ENCODE results near the gene RTN4R. TPM values are rescaled to one million over a fixed set of nuclear protein-coding genes. Genes with fewer than 3 reads are reported as not detected.

The RTN4R gene
- total RNA-seq, 2 donors from 2014 or later: 4.0 to 6.5 TPM

DNA sequence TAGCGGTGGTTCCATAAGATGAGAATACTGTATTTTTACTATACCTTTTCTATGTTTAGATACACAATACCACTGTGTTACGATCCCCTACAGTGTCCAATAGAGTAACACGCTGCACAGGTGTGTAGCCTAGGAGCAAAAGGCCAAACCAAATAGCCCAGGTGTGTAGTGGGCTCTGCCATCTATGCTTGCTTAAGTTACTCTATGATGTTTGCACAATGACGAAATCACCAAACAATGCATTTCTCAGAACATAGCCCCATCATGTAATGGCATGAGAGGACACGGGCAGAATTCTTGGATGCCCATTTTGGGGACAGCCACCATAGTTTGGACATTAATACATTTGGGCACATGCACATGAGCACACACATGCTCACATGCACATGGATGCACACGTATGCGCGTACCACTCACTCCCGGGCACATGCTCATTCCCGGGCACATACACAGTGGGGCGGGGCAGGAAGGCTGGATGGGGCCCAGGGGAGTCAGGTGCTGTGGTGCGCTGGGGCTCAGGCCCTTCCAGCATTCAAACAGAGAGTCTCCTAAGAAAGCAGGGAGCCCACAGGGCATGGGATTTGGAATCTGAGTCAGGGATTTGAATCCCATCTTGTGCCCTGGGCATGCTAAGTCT is 51.1 kb downstream of the RTN4R start:
- peak; percentile 39 for ATAC-seq
- intact Hi-C loops (cut with DNase I, micrococcal nuclease): no loop called here
- DNase-seq: no peak

DNA sequence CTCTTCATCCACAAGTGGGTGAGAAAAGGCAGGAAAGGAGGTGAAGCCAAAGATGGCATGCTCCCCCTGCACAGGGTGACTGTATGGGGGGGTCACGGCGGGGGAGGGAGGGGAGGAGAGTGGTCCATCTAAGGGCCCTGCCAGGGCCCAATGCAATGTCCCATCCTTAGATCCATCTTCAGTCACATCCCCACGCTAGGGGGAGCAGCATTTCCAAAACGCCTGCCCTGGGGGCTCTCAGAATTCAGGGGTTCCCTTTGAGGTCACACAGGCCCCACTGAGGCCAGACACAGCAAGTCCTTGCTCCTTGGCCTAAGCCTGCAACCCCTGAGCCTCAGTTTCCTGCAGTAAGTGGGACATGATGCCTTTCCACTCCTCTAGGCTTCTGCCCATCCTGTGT is 52.4 kb downstream of the RTN4R start:
- no peak for DNase-seq
- intact Hi-C loops (cut with DNase I, micrococcal nuclease): no loop called here
- no peak for ATAC-seq

DNA sequence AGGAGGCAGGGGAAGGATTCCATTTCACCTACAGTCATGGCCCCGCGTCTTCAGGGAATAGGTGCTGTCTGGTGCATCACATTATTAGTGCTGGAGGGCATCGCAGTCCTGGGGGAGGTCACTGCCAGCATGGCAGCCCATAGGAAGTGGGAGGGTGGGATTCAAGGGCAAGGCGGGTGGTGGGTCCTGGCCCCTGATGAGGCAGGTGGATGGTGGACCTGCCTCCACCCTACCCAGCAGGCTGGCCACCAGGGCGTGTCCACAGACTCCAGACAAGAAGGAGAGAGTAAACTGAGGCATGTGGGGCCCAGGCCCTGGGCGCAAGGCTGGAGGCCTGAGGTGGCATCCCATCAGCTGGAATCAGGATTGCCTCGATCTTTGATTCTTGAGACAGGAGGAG is 53.3 kb downstream of the RTN4R start:
- DNase-seq (no peak), ATAC-seq (no peak)
- intact Hi-C loops (cut with DNase I, micrococcal nuclease): no loop called here

DNA sequence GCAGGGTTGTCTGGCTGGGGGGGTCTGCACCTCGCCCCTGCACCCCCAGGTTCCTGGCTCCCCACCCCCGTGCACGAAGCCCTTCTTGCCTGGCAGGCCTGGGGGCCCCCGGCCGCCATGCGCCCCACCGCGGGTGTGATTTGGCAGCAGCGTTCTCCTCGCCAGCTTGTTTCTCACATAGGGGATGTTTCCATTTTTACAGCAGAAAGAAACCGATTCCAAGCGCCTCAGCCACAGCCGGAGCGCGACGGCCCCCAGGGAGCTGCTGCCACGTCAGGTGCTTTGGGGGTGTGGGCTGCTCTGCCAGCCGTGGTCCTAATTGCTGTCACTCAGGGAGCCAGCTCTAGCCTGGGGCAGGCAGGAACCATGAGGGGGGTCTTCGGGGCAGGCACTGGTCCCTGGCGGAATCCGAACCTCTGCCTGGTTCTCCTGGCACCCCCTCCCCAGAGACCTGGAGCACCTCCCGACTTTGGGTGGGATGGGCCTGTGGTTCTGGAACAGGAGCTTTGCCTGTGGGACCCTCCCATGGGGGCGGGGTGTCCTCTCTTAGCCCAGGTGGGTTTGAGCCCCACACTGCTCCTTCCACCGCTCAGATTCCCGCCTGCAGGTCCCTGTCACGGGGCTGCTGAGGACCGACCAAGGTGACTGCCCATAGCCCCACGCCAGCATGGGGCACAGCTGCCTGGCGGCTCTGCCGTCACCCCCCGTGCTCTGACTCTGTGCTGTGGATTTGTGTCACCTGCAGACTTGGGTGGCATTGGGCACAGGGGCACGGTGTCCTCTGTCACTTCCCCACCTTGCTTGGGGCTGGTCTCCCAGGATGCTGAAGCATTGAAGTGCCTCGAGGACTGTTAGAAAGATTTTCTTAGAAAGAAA is 54.0 kb downstream of the RTN4R start:
- no peak for DNase-seq
- ATAC-seq: no peak
- intact Hi-C loops (cut with DNase I, micrococcal nuclease): no loop called here

DNA sequence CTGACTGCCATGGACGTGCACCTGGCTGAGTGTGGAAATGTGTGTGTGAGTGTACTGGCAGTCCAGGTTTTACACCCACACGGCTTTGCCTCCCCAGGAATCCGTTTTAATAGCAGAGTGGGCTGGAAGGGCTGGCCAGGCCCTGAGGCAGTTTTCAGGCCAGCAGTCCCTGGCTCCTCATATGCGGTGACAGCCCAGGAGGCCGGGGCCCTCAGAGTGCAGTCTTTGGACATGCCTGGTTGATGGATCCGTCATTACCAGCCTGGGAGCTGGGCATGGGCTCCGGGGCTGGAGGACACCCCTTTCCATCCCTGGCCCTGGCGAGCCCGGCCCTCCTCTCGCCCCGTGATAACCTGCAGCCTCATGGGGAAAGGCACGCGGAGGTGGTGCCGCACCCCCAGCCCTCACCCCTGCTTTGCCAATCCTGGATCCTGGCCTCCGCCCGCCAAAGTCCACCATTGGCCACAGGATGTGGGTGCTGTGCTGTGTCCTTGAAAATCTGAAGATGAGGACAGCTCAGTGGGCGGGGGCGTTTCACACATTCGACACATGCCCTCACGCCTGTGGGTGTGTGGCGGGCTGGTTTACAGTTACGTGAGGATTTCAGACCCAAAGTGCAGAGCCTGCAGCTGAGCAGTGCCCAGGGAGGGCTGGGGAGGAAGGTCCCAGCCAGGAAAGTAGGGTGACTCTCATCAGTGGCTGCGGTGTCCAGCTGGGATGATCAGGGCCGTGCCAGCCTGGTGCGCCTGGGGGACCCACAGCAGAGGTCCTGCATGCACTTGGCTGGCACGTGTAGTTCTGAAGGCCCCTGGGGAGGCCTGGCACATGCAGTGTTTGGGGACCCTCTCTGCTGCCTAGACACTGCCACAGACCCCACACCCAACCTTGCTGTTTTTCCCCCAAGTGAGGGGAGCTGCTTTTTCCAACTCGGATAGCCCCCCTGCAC is 55.1 kb downstream of the RTN4R start:
- intact Hi-C loops (cut with DNase I, micrococcal nuclease): no loop called here
- no peak for ATAC-seq
- no peak for DNase-seq

DNA sequence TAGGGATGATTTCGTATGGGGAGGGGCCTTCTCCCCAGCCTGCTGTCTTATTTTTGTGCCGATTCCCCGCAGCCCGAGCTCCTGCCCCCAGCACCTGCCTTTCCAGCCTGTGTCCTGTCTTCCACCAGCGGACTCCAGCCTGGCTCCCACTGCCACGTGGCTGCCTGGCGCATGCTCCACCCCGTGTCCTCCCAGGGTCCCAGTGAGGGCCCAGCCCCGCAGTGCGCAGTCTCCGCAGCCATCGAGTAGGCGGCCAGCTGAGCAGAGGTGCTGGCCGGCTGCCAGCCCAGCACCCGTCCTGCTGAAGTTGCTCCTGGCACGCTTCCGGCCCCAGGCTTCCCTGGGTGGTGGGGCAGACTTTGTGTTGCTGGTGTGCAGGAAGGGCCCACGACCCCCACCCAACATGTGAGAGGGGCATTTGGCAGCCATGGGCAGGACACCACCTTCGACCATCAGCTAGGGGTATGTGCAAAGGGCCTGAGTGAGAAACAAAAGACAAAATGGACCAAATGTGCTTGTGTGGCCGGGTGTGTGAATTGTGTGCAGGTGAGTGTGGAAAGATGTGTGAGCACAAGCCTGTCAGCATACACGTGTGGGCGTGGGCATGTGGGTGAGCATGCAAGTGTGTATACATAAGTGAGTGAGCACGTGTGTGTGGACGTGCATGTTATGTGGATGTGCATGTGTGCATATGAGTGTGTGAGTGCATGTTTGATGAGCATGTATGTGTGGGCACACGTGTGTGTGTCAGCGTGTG is 55.9 kb downstream of the RTN4R start:
- peak; percentile 55 to 70 for DNase-seq
- ATAC-seq: peak; percentile 78
- intact Hi-C loops (cut with DNase I, micrococcal nuclease): no loop called here

- peak; percentile 1 for ATAC-seq
- intact Hi-C loops (cut with DNase I, micrococcal nuclease): no loop called here
- no peak for DNase-seq
These were observed 56.6 kb downstream of the RTN4R start for GRCh38 chr22:20211409-20211996.

DNA sequence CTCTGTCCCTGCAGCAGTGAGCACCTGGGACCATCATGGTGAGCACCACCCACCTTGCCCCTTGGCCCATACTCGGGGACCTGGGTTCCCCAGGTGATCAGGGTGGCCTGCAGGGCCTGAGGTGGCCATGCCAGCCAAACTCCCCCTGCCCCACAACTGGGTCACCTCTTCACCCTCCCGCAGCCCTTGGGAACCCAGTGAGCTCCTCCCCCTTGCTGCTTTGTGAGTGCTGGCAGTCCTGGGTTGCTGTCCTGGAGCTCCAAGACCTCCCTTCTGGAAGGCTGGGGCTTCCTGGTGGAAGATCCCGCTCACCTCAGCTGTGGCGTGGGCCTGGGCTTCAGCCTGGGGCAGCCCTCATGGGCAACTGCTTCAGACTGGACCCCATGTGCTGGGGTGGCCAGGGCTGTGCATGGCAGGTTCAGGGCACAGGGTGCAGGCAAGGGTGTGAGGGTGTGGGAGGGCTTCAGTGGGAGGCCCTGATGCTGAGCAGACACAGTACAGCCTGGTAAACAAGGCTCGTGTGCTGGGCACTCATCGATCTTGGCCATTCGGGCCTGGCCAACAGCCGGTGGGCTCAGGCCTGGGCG is 57.6 kb downstream of the RTN4R start:
- ATAC-seq (no peak), DNase-seq (no peak)
- intact Hi-C loops (cut with DNase I, micrococcal nuclease): no loop called here

- DNase-seq (no peak), ATAC-seq (no peak)
- intact Hi-C loops (cut with DNase I, micrococcal nuclease): no loop called here
These were observed 58.3 kb downstream of the RTN4R start for GRCh38 chr22:20209761-20210250.

DNA sequence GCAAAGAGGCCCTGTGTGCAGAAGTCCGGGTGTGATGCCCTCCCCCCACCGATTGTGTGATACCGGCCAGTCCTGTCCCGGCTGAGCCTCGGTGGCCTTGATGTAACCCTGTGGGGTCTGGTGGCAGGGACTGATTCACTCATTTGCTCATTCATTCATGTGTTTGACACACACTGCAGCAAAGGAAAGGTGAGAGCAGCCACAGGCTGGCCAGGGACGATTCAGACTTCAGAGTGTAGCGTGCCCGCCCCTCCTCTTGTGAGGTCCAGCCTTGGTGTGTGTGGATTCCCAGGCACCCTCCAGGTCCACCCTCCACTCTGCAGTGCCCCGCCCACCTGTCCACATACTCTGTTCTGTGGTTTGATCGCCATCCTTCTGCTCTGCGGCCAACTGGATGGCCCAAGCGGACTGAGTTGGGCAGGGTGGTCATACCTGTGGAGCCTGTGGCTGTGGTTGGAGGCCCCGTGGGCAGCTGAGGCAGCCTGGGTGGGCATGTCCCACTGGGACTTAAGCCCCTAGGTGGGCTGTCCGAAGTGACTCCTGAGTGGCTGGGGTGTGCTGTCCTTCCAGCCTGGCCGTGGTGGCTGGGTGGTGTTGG is 59.3 kb downstream of the RTN4R start:
- DNase-seq: no peak
- no peak for ATAC-seq
- intact Hi-C loops (cut with DNase I, micrococcal nuclease): no loop called here

- ATAC-seq (no peak), DNase-seq (no peak)
- intact Hi-C loops (cut with DNase I, micrococcal nuclease): no loop called here
These were observed 60.7 kb downstream of the RTN4R start for GRCh38 chr22:20207277-20208025.

DNA sequence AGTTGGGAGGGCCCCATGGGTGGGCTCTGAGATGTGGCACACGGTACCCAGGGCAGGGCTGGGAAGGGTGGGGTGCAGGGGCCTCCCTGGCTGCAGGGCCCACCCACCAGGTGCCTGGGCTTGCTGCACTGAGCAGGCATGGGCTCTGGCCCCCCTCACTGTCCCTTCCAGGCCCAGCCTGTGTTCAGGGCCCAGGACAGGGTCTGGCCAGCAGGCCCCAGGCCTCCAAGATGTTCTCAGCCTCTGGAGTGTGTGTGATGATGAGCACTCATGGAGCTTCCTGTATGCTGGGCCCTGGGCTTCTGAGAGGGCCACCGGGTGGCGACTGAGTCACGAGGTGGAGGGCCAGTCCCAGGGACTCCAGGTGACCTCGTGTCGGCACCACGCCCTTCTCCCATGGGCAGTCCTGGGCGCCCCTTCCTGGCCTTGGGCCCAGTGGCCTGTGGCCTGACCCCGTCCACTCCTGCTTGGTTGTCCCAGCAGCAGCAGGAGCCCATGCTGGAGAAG is 61.4 kb downstream of the RTN4R start:
- ATAC-seq: peak; percentile 68
- DNase-seq: peak; percentile 53 to 61
- intact Hi-C loops (cut with DNase I, micrococcal nuclease): no loop called here

GRCh38 chr22:20205964-20206708 is 62.0 kb downstream of the RTN4R start:
- intact Hi-C loops (cut with DNase I, micrococcal nuclease): no loop called here
- ATAC-seq (peak; percentile 92), DNase-seq (peak; percentile 78 to 81)

DNA sequence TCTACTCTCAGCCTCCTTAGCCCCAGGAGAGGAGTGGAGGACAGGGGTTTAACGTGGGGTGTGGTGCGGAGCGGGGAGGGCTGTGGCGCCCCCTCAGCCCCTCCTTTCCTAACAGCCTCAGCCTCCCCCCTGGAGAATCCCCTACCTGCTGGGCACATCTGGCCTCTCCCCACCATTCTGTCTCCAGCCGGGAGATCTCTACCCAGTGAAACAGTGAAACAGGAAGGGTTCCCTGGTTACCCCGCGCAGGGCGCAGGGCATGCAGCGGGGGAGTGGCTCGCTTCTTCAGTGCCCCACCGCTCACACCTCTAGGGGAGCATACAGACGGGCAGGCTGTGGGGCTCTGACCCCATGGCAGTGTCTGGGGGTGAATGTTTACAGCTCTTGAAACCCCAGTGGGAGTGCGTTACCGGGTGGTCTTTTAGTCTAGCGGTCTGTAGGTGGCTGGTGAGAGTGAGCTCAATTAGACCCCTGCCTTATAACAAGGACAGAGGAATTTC is 62.6 kb downstream of the RTN4R start:
- intact Hi-C loops (cut with DNase I, micrococcal nuclease): no loop called here
- DNase-seq: no peak
- no peak for ATAC-seq

DNA sequence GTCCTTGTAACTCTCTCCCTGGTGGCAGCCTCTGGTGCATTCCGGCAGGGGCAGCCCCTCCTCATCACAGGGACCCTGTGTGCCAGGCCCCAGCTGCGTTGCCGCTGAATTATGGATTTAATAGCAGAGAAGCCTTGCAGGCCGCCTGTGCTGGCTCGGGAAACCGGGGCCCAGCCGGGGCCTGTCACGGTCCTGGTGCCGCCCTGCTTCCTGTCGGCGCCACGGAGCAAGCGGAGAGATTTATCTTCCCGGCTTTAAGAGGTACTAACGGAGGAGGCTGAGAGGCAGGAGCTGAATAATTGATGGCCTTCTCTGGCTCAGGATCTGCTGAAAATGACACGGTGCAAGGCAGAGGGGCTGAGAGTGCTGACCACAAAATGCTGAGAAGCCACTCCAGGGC is 63.3 kb downstream of the RTN4R start:
- DNase-seq (no peak), ATAC-seq (no peak)
- intact Hi-C loops (cut with DNase I, micrococcal nuclease): no loop called here

GRCh38 chr22:20204311-20204710 is 63.8 kb downstream of the RTN4R start:
- ATAC-seq (no peak), DNase-seq (no peak)
- intact Hi-C loops (cut with DNase I, micrococcal nuclease): no loop called here
